Measurements from ENCODE around the gene PIGB. TPM values are rescaled to one million over a fixed set of nuclear protein-coding genes. Genes with fewer than 3 reads are reported as not detected.

The PIGB gene
- total and polyA plus RNA-seq, 9 donors, result 5.6 to 13.5 (median 9.7) TPM

GRCh38 chr15:55349282-55349681, 30.3 kb downstream of the PIGB start:
- Histone ChIP-seq H3K9me3 (no peaks in the 10 kb centered on the region), H3K36me3 (no peaks in the 10 kb centered on the region), H3K27ac (no peak overlapping the region), H3K4me1 (ENCODE audit: insufficient read depth) (no peaks in the 10 kb centered on the region), H3K4me3 (no peak overlapping the region), H3K27me3 (no peaks in the 10 kb centered on the region)
- WGBS, 3 donors, result 97 to 98% (median 97%) methylated on average over 2 of the region's 2 CpGs
- no peak for DNase-seq
- TF ChIP-seq, protein P1, sequence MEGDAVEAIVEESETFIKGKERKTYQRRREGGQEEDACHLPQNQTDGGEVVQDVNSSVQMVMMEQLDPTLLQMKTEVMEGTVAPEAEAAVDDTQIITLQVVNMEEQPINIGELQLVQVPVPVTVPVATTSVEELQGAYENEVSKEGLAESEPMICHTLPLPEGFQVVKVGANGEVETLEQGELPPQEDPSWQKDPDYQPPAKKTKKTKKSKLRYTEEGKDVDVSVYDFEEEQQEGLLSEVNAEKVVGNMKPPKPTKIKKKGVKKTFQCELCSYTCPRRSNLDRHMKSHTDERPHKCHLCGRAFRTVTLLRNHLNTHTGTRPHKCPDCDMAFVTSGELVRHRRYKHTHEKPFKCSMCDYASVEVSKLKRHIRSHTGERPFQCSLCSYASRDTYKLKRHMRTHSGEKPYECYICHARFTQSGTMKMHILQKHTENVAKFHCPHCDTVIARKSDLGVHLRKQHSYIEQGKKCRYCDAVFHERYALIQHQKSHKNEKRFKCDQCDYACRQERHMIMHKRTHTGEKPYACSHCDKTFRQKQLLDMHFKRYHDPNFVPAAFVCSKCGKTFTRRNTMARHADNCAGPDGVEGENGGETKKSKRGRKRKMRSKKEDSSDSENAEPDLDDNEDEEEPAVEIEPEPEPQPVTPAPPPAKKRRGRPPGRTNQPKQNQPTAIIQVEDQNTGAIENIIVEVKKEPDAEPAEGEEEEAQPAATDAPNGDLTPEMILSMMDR (IDR thresholded peaks at IDR 0.05), result no peak
- TF ChIP-seq POLR2A (IDR thresholded peaks at IDR 0.05) (no peak), EP300 (IDR thresholded peaks at IDR 0.05) (no peak)
- intact Hi-C loops (cut with DNase I), result no loop called here

DNA sequence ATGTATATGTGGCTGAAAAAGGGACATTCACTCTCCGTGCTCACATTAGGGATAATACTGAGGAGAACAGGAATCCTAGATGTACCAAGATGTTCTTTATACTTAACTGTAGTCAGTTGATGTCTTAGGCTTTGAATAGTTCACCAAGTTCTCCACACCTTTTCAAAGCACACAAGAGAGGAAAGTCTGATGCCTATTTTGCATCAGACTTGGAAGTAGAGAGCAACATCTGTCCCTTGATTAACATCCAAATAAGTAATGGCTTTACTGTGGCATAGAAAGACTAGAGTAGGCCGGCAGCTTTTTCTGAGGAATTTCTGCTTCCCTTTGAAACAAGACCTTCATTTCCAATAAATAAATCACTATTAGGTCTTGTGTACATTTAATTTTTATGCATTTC, 34.0 kb downstream of the PIGB start:
- no peak overlapping the region for H3K27ac ChIP-seq
- no peaks in the 10 kb centered on the region for H3K36me3 ChIP-seq
- DNase-seq, result no peak
- H3K4me3 ChIP-seq, result no peak overlapping the region
- intact Hi-C loops (cut with DNase I), result no loop called here
- TF ChIP-seq POLR2A (IDR thresholded peaks at IDR 0.05) (no peak), EP300 (IDR thresholded peaks at IDR 0.05) (no peak)
- TF ChIP-seq, protein P1 (IDR thresholded peaks at IDR 0.05), result no peak
- WGBS, 3 donors, result 74 to 85% (median 80%) methylated on average over 2 of the region's 2 CpGs
- H3K27me3 ChIP-seq, result no peaks in the 10 kb centered on the region
- no peaks in the 10 kb centered on the region for H3K9me3 ChIP-seq
- no peaks in the 10 kb centered on the region for H3K4me1 ChIP-seq (ENCODE audit: insufficient read depth)

GRCh38 chr15:55356985-55357585, 38.1 kb downstream of the PIGB start:
- H3K27ac ChIP-seq, result no peak overlapping the region
- no peak overlapping the region for H3K4me3 ChIP-seq
- H3K36me3 ChIP-seq, result no peaks in the 10 kb centered on the region
- H3K27me3 ChIP-seq, result no peaks in the 10 kb centered on the region
- intact Hi-C loops (cut with DNase I), result no loop called here
- WGBS, 3 donors, result 98 to 100% (median 98%) methylated on average over 5 of the region's 5 CpGs
- no peak for DNase-seq
- H3K9me3 ChIP-seq, result no peaks in the 10 kb centered on the region
- no peaks in the 10 kb centered on the region for H3K4me1 ChIP-seq (ENCODE audit: insufficient read depth)
- TF ChIP-seq POLR2A (IDR thresholded peaks at IDR 0.05), result no peak
- TF ChIP-seq, protein P1 (IDR thresholded peaks at IDR 0.05), result no peak
- no peak for TF ChIP-seq EP300 (IDR thresholded peaks at IDR 0.05)

DNA sequence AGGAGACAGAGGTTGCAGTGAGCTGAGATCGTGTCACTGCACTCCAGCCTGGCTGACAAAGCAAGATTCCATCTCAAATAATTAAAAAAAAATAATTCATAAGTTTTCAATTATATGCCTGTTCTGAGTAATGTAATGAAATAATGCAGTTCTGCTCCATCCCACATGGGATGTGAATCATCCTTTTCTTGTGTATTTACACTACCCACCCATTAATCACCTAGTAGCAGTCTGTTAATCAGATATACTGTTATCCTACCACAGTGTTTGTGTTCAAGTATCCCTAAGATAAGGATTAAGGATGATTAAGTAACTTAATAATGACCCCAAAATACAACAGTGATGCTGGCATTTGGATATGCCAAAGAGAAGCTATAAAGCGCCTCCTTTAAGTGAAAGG, 38.8 kb downstream of the PIGB start:
- Histone ChIP-seq H3K9me3 (no peaks in the 10 kb centered on the region), H3K4me1 (ENCODE audit: insufficient read depth) (no peaks in the 10 kb centered on the region), H3K4me3 (no peak overlapping the region), H3K27ac (no peak overlapping the region), H3K36me3 (no peaks in the 10 kb centered on the region), H3K27me3 (no peaks in the 10 kb centered on the region)
- 93 to 98% (median 96%) methylated on average over 2 of the region's 2 CpGs for WGBS, 3 donors
- TF ChIP-seq POLR2A (IDR thresholded peaks at IDR 0.05), result no peak
- no peak for TF ChIP-seq EP300 (IDR thresholded peaks at IDR 0.05)
- TF ChIP-seq, protein P1 (IDR thresholded peaks at IDR 0.05), result no peak
- no peak for DNase-seq
- intact Hi-C loops (cut with DNase I), result no loop called here
